GM19324 (cell line): ENCODE results near the gene CFP.
"Not testable (repeated sequence)": the region's sequence is repeated elsewhere in the genome, so short reads cannot be mapped to it uniquely, and the experiment has no call there.

Experiments
- ATAC-seq: cut with Tn5 transposase; IDR thresholded peaks from one replicate; pipeline ENCODE4 v1.9.1; 2021; ENCODE audit warnings: mild to moderate bottlenecking, moderate library complexity; ENCODE audit not compliant: unreplicated experiment, low FRiP score

CFP gene

GRCh38 chrX:47629419-47630200 is at the start of gene CFP:
Gene CFP (minus strand): TSS chrX:47629930. CDS start chrX:47629844, 86 bp downstream.
- no peak for ATAC-seq

- ATAC-seq = not testable (repeated sequence)
Measured at GRCh38 chrX:47675959-47676859, 46.5 kb upstream of the CFP start.

DNA sequence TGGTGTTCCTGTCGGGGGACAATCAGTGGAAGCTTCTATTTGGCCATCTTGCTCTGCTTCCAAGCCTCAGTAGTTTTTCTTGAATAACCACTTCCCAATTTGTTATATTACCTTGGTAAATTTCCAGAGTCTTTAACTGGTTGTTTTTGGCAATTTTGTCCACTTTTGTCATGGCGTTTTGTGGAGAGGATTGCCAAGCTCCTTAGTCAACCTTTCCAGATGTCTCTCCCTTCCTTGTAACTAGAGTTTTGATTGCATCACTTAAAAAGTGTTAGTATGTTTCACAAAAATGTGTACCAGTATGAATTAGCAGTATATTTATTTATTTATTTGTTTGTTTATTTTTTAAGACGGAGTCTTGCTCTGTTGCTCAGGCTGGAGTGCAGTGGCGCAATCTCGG is 45.0 kb upstream of the CFP start:
- no peak for ATAC-seq

DNA sequence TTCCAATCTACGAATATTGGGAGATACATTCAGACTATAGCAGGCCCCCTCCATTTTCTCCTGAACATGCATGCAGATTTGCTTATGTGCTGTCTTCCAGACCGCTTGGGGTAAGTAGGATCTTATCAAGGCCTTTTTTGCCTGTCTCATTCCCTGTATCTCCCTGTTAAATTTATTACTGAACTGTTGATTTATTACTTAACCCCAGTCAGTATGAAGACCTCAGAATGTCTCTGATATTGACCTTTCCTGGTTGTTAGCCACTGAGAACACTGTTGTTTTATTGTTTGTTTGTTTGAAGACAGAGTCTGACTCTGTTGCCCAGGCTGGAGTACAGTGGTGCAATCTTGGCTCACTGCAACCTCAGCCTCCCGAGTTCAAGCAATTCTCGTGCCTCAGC is 36.1 kb upstream of the CFP start:
- ATAC-seq = not testable (repeated sequence)

DNA sequence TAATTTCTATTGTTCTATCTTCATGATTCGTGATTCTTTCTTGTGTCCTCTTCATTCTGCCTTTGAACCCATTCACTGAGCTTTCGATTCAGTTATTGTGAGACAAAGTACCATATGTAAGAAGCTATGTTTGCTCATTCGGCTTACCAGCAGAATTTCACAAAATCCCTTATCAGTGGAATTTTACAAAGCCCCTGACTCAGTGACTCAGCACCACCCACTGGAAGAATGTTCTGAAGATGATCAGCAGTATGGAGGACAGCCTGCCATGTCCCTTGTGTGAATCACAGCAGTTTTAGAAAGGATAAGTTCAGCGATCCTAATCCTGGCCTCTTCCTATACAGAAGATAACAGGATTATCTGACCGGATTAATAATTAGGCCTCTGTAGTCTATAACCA is 35.0 kb upstream of the CFP start:
- ATAC-seq = no peak

- ATAC-seq = no peak
Measured at GRCh38 chrX:47662144-47662657, 32.5 kb upstream of the CFP start.

DNA sequence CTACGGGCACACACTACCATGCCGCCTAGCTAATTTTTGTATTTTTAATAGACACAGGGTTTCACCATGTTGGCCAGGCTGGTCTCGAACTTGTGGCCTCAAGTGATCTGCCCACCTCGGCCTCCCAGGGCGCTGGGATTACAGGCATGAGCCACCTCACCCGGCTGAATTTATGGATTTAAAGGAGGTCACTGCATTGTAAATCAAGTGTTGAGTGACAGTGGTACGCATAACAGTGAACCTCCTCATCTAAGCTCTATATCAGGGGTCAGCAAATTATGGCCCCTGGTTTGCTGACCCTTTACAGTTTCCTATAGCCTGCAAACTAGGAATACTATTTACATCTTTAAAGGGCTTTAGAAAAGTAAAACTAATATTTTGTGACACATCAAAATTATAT is 31.8 kb upstream of the CFP start:
- ATAC-seq = no peak

- ATAC-seq = no peak
Measured at GRCh38 chrX:47659421-47659726, 29.6 kb upstream of the CFP start.

DNA sequence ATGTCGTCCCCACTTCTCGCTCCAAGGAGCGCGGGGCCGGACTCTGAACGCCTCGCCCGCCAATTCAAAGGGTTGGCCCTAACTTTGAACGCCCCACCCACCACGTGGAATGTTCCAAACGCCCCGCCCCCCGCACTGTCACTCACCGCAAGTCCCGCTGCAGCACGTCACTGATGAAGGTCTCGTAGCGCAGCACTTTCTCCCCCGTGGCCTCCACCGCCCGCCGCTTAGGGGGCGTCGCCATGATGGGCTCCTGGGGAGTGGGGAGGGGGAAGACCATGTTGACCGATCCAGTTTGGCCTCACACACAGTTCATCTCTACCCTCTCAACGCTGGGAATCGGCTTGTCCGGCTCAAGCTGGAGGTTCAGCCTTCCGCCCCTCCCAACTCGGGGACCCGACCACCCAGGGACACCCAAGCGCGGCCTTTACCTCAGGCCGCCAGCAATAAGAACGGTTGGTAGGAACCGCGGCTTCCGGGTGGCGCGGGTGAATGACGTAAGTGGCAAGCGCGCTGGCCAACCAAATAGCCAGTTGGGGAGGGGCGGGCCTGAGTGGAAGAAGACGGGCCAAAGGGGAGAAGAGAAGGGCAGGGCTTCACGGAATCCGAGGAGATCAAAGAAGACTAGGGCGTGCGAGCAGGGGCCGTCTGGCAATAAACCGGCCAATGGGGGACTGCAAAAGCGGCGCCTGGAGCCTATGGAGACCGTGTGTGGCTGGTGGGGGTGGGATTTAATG is 29.1 kb upstream of the CFP start, which contains the start of gene UXT:
TSS of gene UXT (minus strand) at position 497 of the 737 bp plus-strand sequence. CDS start at position 244, 253 bp downstream.
- peak; percentile 84 for ATAC-seq

- no peak for ATAC-seq
Measured at GRCh38 chrX:47658301-47658683, 28.6 kb upstream of the CFP start.

- ATAC-seq = no peak
Measured at GRCh38 chrX:47651043-47651905, 21.5 kb upstream of the CFP start.

DNA sequence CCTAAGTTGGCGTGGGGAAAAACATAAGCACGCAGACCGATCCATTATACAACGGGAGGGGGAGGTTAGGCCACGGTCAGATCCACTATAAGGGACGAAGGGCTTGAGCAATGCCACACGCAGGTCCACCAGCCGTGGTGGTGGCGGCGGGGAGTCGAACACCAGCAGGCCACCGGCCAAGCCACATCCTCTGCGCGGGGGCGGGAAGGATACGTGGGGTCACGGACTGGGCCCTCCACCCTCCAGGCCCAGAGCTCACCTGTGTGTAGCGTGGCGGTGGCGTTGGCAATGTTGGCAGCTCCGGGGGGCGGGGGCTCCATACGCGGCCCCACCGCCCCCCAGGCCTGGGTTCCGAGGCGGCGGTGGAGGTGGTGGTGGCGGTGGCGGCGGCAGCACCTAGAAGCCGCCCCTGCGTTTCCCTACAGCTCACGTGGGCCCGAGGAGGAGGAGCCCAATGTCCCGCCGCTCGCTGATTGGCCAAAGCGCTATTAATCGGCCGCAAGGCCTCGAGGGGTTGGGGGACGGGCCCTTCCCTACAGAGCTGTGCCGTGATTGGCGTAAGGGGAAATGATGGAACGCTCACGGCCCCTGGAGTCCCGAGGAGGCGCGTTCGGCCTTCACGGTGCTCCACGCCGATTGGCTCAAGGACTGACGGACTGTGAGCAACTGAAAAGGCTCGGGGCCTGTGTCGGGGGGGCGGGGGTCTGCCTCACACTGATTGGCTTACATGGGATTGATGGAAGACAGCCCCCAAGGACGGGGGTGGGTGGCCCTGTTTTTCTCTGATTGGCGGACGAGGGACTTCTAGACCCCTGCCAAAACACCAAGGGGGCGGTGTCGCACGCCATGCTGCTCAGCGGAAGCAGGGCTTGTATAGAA is 20.7 kb upstream of the CFP start, which contains the start of gene ELK1:
TSS of gene ELK1 (minus strand) at position 400 of the 879 bp plus-strand sequence. CDS start 9,122 bp downstream, outside the sequence.
- peak; percentile 88 for ATAC-seq

GRCh38 chrX:47649781-47650163 is 20.0 kb upstream of the CFP start:
- no peak for ATAC-seq

GRCh38 chrX:47649271-47649670 is 19.5 kb upstream of the CFP start:
- no peak for ATAC-seq

DNA sequence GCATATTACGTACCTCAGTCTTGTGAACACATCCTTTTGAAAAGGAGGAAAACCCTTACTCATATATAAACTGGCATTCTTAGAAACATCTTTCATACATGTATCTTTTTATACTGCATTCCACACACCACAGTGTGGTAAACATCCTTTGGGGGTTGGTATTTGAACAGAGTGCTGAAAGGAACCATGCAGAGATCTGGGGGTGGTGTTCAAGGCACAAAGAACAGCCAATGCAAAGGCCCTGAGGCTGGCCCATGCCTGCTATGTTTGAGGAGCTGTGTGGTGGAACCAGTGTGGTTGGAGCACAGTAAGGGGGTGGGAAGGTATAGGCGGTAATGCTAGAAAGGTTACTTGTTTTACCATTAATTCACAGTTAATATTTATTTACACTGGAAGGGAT is 18.6 kb upstream of the CFP start:
- ATAC-seq = no peak

DNA sequence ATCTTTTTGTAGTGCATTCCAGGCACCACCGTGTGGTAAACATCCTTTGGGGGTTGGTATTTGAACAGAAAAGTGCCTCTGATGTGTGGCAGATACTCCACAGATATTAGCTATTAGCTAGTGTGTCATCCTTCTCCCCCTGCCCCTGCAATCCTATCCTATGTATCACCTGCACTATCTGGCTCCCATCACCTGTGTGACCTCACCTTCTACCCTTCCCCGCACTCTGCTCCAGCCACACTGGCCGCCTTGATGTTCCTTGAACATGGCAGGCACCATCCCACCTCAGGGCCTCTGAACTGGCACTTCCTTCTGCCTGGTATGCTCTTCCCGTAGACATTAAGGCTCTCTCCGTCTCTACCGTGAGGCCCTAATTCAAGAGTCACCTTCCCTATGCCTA is 16.9 kb upstream of the CFP start:
- no peak for ATAC-seq

- ATAC-seq = no peak
Measured at GRCh38 chrX:47645530-47645929, 15.8 kb upstream of the CFP start.

GRCh38 chrX:47644557-47645091 is 14.9 kb upstream of the CFP start:
- ATAC-seq = no peak
